ENCODE measurements around the gene FARS2. TPM values are rescaled to one million over a fixed set of nuclear protein-coding genes. Genes with fewer than 3 reads are reported as not detected.

The FARS2 gene
- total RNA-seq, 1 donor from 2014 or later = 16.5 TPM

- H3K27ac ChIP-seq = no peak overlapping the region
- H3K4me1 ChIP-seq = no peaks in the 10 kb centered on the region
- intact Hi-C loops (cut with DNase I) = loop anchor here (2.0 kb wide), 1 partner anchor 13 kb away; no protein-coding TSS in a partner anchor
- H3K9me3 ChIP-seq = no peaks in the 10 kb centered on the region
- H3K36me3 ChIP-seq = no peaks in the 10 kb centered on the region
- no peaks in the 10 kb centered on the region for H3K27me3 ChIP-seq
- H3K4me3 ChIP-seq = no peak overlapping the region
- no peak for DNase-seq (ENCODE audit: extremely low spot score in 2 of 2)
- TF ChIP-seq POLR2A (IDR thresholded peaks at IDR 0.05) (no peak), CTCF (IDR thresholded peaks at IDR 0.05) (no peak), POLR2AphosphoS5 (IDR thresholded peaks at IDR 0.05; ENCODE audit: insufficient read depth in 1 of 2, low read depth in 1 of 2) (no peak)
Measured at GRCh38 chr6:5751525-5752390, 490.4 kb downstream of the FARS2 start.

DNA sequence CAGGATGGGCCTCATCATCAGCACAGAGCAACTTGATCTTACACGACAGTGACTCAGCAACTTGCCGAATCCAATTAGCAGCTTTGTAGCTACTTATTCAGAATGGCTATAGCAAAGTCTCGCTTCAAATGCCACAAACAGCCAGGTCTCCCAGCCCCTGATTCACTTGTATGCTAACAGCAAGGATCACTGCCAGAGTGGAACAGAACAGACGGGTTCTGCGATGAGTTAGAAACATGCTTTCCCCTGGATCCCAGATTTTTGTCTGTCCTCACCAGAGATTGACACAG is 491.0 kb downstream of the FARS2 start:
- DNase-seq (ENCODE audit: extremely low spot score in 2 of 2) = no peak
- no peak for TF ChIP-seq POLR2AphosphoS5 (IDR thresholded peaks at IDR 0.05; ENCODE audit: insufficient read depth in 1 of 2, low read depth in 1 of 2)
- no peak for TF ChIP-seq CTCF (IDR thresholded peaks at IDR 0.05)
- TF ChIP-seq POLR2A (IDR thresholded peaks at IDR 0.05) = no peak
- no peaks in the 10 kb centered on the region for H3K27me3 ChIP-seq
- no peak overlapping the region for H3K27ac ChIP-seq
- H3K4me1 ChIP-seq = no peaks in the 10 kb centered on the region
- no peak overlapping the region for H3K4me3 ChIP-seq
- no peaks in the 10 kb centered on the region for H3K9me3 ChIP-seq
- H3K36me3 ChIP-seq = no peaks in the 10 kb centered on the region
- intact Hi-C loops (cut with DNase I) = no loop called here

GRCh38 chr6:5753209-5753608 is 491.9 kb downstream of the FARS2 start:
- no peak overlapping the region for H3K4me3 ChIP-seq
- no peaks in the 10 kb centered on the region for H3K36me3 ChIP-seq
- H3K27me3 ChIP-seq = no peaks in the 10 kb centered on the region
- intact Hi-C loops (cut with DNase I) = no loop called here
- no peaks in the 10 kb centered on the region for H3K9me3 ChIP-seq
- DNase-seq (ENCODE audit: extremely low spot score in 2 of 2) = no peak
- H3K27ac ChIP-seq = no peak overlapping the region
- no peaks in the 10 kb centered on the region for H3K4me1 ChIP-seq
- TF ChIP-seq POLR2AphosphoS5 (IDR thresholded peaks at IDR 0.05; ENCODE audit: insufficient read depth in 1 of 2, low read depth in 1 of 2) = no peak
- TF ChIP-seq POLR2A (IDR thresholded peaks at IDR 0.05) = no peak
- TF ChIP-seq CTCF (IDR thresholded peaks at IDR 0.05) = no peak

DNA sequence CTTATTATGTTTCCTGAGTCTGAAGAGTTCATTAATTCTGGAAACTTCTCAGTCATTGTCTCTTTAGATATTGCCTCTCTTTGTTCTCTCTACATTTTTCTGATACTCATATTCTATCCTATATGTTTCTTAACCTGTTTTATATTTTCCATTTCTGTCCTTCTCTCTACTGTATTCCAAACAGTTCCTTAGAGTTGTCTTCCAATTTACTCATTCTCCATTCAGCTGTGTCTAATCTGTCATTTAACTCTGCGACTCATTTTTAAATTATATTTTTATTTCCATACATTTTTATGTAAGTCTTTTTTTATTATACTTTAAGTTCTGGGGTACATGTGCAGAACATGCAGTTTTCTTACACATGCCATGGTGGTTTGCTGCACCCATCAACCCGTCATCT is 493.6 kb downstream of the FARS2 start:
- intact Hi-C loops (cut with DNase I) = no loop called here
- Histone ChIP-seq H3K4me3 (no peak overlapping the region), H3K27me3 (no peaks in the 10 kb centered on the region), H3K4me1 (no peaks in the 10 kb centered on the region), H3K36me3 (no peaks in the 10 kb centered on the region), H3K9me3 (no peaks in the 10 kb centered on the region), H3K27ac (no peak overlapping the region)
- TF ChIP-seq CTCF (IDR thresholded peaks at IDR 0.05) (no peak), POLR2AphosphoS5 (IDR thresholded peaks at IDR 0.05; ENCODE audit: insufficient read depth in 1 of 2, low read depth in 1 of 2) (no peak), POLR2A (IDR thresholded peaks at IDR 0.05) (no peak)
- no peak for DNase-seq (ENCODE audit: extremely low spot score in 2 of 2)

GRCh38 chr6:5759571-5759970 is 498.3 kb downstream of the FARS2 start:
- no peaks in the 10 kb centered on the region for H3K27me3 ChIP-seq
- peak in 1 of 2 donors; percentile 58 for DNase-seq (ENCODE audit: extremely low spot score in 2 of 2)
- no peak overlapping the region for H3K27ac ChIP-seq
- no peaks in the 10 kb centered on the region for H3K9me3 ChIP-seq
- no peaks in the 10 kb centered on the region for H3K4me1 ChIP-seq
- no peak overlapping the region for H3K4me3 ChIP-seq
- TF ChIP-seq CTCF (IDR thresholded peaks at IDR 0.05) = no peak
- TF ChIP-seq POLR2AphosphoS5 (IDR thresholded peaks at IDR 0.05; ENCODE audit: insufficient read depth in 1 of 2, low read depth in 1 of 2) = no peak
- no peak for TF ChIP-seq POLR2A (IDR thresholded peaks at IDR 0.05)
- intact Hi-C loops (cut with DNase I) = no loop called here
- no peaks in the 10 kb centered on the region for H3K36me3 ChIP-seq

Data from vagina (tissue), 2 donors.